ENCODE measurements around the gene BCAS3.

BCAS3 gene

GRCh38 chr17:61380836-61381525 lies 703.3 kb downstream of the BCAS3 start:
- no peak for DNase-seq (ENCODE audit: low read depth)
- H3K4me3 ChIP-seq (replicated peaks; ENCODE audit: low read depth, low read length), result no peak overlapping the region
- TF ChIP-seq CTCF (IDR thresholded peaks at IDR 0.05; ENCODE audit: low read length, missing control alignments), result no peak

- no peak for TF ChIP-seq CTCF (IDR thresholded peaks at IDR 0.05; ENCODE audit: low read length, missing control alignments)
Measured at GRCh38 chr17:61381537-61381936, 703.9 kb downstream of the BCAS3 start.

GRCh38 chr17:61382796-61383688 lies 705.4 kb downstream of the BCAS3 start:
- DNase-seq (ENCODE audit: low read depth), result no peak

More at GRCh38 chr17:61381537-61381936, 703.9 kb downstream of the BCAS3 start:
- H3K4me3 ChIP-seq (replicated peaks; ENCODE audit: low read depth, low read length), result no peak overlapping the region
- no peak for DNase-seq (ENCODE audit: low read depth)

GRCh38 chr17:61383689-61384201 lies 706.1 kb downstream of the BCAS3 start:
- H3K4me3 ChIP-seq (replicated peaks; ENCODE audit: low read depth, low read length), result no peak overlapping the region
- TF ChIP-seq CTCF (IDR thresholded peaks at IDR 0.05; ENCODE audit: low read length, missing control alignments), result no peak
- DNase-seq (ENCODE audit: low read depth), result no peak

More at GRCh38 chr17:61382796-61383688, 705.4 kb downstream of the BCAS3 start:
- no peak overlapping the region for H3K4me3 ChIP-seq (replicated peaks; ENCODE audit: low read depth, low read length)
- TF ChIP-seq CTCF (IDR thresholded peaks at IDR 0.05; ENCODE audit: low read length, missing control alignments), result no peak

- DNase-seq (ENCODE audit: low read depth), result no peak
- no peak overlapping the region for H3K4me3 ChIP-seq (replicated peaks; ENCODE audit: low read depth, low read length)
- no peak for TF ChIP-seq CTCF (IDR thresholded peaks at IDR 0.05; ENCODE audit: low read length, missing control alignments)
Measured at GRCh38 chr17:61384354-61384691, 706.7 kb downstream of the BCAS3 start.

GRCh38 chr17:61384692-61385576 lies 707.3 kb downstream of the BCAS3 start:
- no peak overlapping the region for H3K4me3 ChIP-seq (replicated peaks; ENCODE audit: low read depth, low read length)
- no peak for TF ChIP-seq CTCF (IDR thresholded peaks at IDR 0.05; ENCODE audit: low read length, missing control alignments)
- DNase-seq (ENCODE audit: low read depth), result no peak
